Activated CD4-positive, alpha-beta T cell treated with anti-CD3 and anti-CD28 coated beads, Interleukin-2, amount 50 U/mL, for 4 hours (primary cell): ENCODE data around the gene HYLS1.

Experiments used
- DNase-seq, 2 experiments: peaks; one replicate each; pipeline ENCODE4 v3.0.0-alpha.2; 2020

HYLS1 gene

DNA sequence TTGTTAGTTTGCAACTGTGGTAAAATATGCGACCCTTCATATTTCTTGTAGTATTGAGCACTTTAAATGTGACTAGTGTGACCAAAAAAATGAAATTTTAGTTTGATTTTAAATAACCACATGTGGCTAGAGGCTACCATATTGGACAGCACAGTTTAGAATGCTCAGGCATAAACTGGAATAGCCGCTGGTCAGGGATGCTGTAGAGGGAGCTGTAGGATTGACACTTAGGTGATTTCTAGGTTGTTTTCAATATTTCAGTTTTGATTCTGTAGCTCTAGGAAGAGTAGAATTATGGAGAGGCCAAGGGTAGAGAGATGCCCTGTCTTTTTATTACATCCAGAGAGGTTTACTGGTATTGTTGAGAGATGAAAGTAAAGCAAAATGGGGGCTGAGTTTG is 47.6 kb downstream of the HYLS1 start:
- DNase-seq = no peak

DNA sequence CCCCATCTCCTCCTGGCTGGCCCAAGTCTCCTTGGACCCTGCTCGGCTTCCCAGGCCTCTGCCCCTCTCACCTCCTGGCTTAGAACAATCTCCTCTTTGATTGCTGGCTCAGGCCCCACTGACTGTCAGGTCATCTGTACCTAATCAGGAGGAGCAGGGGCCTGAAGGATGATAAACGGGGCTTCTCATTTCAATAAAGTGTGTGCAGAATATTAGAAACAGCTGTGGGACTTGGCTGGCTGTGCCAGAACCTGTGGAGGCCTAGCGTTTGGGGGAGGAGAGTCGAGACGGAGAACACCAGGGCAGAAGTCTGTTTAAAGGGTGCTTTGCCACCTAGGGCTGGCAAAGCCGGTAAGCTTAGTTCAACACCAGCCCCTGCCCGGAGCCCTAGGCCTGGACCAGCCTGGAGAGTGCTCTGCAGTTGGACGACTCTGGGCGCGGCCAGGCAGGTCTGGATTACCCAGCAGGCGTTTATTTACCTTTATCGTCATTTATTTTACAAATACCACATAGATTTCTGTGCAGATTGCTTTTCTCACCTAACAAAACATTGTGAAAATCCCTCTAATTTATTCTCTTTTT is 48.2 kb downstream of the HYLS1 start:
- DNase-seq = no peak

DNA sequence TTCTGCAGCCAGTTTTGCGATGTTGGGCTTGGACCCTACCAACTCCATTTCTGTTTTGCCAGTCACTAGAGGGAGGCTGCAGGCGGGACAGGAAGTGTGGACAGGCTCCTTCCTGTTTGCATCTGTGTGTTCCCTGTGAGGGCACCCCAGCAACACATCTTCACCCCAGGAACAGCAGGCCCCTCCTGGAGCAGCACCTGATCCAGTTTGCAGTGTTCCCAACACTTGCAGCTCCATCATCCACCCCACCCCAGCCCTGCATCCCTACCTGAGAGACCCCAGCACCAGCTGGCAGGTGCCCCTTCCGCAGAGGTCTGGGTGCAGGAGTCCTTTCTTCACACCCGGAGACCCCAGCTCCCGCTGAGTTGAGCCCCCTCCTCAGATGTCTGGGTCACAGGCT is 51.0 kb downstream of the HYLS1 start:
- no peak for DNase-seq

DNA sequence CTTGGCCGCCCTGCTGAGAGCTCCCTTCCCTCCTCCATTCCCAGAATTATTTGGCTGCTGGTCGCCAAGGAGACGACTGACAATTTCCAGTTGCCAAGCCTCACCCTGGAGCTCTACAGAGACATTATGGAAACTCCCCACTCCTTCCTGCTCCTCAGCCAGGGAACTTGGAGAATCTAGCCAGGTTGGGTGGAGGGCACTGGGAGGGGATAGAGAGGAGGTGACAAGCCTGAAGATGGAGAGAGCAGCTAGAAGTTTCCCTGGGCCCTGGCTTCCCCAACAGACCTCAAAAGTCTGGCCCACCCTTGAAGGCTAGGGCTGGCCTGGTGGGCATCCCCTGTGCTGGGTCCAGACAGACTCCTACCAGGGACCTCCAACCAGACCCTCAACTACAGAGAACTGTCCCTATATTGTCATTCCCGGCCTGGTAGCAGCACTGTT is 51.6 kb downstream of the HYLS1 start:
- no peak for DNase-seq

DNA sequence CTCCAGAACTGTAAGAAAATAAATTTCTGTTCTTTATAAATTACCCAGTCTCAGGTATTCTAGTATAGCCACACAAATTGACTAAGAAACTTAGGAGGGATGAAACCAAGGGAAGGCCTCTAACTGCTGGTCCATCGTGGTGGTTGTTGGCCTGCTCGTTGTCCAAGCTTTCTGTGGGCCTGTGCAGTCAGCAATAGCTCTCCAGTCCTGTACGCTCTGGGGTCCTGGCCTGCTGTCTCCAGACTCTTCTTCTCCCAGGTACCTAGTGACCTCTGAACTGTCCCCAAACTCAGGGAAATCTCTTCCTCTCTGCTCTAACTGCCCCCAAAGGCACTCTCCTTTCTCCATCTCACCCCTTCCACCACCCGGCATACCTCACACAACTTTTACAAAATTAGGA is 52.7 kb downstream of the HYLS1 start:
- no peak for DNase-seq

DNA sequence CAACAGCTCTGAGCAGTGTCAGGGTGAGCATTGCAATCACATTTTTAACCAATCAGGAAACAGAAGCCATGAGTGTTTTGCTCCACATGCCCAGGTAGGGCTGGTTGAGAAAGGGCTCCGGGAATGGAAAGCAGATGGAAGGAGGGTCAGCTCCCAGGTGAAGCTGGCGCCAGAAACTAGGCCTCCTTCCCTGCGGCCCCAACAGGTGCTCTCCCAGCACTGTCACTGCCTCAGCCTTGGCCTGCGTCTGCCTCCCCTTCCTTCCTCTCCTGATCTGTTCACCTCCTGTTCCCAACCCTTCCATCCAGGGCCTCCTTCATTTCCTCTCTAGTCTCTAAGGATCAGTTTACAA is 53.8 kb downstream of the HYLS1 start:
- DNase-seq = no peak

DNA sequence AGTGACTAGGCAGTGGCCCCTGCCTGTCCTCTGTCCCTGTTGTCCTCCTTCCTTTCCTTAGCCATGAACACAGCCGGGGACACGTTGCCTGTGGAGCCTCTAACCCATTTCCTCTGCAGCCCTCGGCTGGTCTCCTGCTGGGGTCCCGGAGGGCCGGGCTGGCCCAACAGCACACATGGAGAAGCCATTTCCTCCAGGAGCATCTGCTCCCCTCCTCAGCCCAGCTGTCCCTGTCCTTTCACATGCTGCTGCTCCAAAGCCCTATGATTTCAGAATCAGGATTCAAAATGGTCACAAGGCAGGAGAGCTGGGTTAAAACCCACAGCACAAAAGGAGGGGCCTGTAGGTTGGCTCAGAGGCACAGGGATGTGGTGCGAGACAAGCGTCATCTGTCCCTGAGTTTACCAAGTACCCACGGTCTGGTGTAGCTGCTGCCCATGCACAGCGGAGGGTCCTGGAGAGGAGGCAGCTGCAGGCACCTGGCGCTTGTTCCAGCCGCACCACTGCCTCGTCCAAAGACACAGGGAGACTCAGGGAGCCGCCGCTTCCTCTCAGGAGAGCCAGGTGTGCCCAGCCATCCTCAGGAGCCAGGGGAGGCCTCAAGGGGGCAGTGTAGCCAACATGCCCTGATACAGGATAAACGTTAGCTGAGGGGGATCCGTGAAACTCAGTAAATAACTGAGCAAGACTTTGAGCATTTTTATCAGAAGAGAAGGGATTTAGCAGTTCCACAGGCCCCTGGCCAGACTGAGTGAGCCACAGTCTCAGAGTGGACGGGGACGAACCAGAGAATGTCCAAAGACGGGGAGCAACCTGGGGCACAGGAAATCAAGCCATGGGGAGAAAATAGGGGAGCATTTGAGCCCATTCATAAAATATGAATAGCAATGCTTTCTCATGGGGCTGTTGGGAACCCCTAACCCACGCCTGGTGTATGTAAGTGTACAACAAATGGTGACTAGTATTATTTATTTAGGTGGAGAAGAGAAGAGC is 54.4 kb downstream of the HYLS1 start:
- DNase-seq = peak; percentile 35 to 43

DNA sequence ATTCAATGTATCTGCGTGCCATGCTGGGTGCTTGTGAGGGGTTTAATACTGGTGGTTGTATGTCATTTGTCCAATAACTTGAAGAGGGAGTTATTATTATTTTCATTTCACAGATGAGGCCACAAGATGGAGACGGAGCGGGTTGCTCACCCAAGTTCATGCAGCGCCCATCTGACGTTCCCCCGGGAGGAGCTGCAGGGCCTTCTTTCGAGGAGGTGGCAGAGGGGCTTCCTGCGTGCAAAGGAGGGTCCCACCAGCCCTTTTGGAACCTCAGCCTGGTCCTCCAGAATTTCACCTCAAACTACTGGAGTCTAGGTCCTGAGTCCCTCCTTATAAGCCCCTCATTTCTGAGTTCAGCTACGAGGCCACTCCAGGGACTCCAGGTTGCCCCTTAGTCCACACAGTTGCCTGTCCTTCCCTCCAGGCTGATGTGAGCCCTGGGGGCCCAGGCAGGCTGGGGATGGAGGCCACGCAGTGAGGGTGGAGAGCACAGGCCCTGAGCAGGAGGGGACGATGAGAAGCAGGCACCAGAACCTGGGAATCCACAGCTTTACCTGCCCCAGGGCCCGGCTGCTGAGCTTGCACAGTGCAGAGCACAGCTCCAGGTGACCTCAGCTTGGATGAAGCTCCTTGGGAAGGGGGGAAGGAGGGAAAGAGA is 55.4 kb downstream of the HYLS1 start:
- DNase-seq = no peak

DNA sequence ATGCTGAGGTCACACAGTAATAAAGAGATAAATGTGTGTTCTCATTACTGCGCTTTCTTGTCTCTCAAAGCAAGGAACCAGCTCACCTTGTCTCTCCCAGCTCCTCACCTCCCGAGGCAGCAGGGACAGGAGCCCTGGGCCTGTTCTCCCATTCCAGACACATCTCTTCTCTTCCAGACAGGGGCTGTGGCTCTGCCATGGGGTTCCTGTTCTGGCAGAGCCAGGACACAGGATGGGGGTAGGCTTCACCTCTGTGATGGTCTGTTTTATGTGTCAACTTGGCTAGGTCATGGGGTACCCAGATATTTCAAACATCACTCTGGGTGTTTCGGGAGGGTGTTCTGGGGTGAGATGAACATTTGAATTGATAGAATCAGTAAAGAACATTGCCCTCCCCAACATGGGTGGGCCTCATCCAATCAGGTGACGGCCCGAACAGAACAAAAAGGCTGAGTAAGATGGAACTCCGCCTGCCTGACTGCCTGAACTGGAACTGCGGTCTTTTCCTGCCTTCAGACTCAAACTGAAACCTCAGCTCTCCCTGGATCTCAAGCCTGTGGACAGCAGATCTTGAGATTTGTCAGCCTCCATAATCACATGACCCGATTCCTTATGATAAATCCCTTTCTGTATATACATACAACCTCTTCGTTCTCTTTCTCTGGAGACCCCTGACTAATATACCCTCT is 56.3 kb downstream of the HYLS1 start:
- DNase-seq = no peak

DNA sequence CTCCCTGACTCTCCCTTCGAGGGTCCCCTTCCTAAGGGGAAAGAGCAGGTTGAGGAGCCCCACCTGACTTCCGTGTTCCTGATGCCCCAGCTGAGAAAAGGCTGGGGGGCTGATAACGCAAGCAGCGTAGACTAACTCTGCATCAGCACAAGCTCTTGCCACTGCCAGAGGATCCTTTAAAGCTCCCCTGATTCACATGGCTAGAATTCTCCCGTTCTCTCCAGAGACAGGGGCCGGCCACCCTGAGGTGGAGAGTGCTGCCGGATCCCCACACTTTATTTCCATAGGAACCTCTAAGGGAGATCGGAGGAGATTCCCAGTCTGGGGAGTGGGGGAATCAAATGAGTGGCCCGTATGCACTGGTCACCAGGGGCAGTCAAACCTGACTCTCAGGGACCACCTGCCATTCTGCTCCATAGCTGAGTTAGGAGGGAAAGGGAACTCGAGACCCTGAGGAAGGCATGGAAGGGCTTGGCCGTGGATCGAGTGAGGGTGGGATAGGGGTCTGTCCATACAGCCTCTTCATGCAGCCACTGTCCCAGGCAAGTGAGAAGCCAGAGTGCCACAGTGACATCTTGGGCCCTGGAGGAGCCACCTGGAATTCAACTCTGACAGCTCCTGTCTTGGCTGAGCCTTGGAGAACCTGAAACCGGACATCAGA is 57.0 kb downstream of the HYLS1 start:
- no peak for DNase-seq

DNA sequence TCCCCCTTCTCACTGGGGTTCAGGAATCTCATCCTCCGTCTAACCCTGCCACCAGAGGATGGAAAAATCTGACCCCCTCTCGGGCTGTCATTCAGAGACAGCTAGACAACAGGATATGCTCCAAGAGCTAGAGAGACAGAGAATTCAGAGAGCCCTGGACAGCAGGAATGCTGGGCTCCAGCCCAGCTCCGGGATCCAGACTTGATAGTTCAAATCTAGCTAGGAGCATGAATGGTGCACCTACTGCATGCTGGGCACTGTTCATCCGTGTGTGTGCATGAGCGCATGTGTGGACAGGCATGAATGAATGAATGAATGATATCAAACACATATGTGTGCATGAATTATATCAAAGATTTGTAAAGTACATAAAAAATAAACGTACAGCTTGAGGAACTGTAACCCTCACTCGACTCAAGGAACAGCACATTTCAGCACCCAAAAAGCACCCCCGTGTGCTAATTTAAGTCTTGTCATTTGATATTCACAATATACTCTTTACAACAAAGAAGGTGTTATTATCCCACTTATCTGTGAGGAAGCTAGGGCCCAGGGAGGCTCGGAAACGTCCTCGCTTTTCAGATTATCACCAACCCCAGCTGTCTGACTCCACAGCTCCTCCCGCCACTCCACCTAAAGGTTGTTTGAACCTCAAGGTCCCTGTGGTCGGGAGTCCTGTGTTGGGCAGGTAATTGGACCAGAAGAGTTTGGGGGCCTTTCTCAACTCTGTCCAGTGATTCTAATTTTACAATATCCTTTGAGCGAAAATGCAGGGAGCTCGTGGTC is 57.7 kb downstream of the HYLS1 start:
- DNase-seq = no peak

DNA sequence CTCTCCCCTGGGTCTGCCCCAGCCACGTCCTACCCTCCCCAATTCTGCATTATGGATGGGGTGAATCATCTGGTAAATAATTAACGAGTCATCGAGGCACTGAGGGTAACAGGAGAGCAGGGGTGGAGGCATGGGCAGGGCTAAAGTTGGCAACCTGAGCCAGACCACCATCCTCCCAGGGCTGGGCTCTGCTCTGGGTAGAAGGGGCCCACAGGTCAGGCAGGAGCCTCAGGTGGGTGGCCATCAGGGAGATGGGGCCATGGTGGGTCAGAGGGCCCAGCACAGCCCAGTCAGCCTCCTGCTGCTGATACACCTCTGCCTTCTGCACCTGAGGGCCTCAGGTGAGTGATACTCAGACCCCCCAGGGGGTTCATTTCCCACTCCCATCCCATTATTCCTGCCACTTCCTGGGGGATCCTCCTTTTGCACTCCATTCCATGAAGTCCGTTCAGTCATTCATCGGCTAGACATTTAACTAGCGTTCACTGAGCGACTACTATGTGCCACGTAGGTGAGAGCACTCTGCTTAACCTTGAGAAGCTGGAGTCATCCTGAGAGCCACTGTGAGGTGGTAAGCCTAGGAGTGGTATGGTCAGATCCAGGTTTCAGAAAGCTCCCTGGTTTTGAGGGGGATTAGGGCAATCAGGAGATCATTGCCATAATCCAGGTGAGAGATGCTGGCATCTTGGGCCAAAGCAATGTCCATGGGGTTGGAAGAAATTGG is 58.5 kb downstream of the HYLS1 start, which contains the start of gene VSIG10L2:
TSS of gene VSIG10L2 (plus strand) at position 248 of the 724 bp plus-strand sequence. CDS start at position 260, 12 bp downstream.
- DNase-seq = no peak

DNA sequence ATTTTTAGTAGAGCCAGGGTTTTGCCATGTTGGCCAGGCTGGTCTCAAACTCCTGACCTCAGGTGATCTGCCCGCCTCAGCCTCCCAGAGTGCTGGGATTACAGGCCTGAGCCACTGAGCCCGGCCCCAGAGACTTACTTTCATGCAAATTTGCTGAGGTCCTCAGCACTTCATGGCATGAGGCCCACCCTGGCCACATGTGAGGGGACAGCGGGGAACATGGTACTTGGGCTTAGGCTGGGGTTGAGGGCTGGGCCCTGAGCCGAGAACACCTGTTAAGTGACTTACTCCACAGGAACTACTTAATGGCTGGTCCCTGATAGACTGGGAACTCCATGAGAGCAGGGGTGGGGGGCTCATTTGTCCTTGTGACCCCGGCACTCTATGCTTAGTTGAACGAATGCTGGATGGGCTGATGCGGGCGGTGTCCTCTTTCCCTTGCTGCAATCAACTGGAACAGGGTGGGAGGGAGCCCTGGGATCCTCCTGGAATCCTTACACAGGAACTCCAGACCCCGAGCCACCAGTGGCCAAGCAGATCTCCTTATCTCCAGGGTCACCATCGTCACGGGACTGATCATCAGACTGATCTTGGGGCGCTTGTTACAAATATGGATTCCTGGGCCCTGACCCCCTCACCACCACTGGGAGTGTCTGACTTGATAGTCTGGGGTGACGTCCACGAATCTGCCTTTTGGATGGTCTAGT is 59.4 kb downstream of the HYLS1 start:
- no peak for DNase-seq

DNA sequence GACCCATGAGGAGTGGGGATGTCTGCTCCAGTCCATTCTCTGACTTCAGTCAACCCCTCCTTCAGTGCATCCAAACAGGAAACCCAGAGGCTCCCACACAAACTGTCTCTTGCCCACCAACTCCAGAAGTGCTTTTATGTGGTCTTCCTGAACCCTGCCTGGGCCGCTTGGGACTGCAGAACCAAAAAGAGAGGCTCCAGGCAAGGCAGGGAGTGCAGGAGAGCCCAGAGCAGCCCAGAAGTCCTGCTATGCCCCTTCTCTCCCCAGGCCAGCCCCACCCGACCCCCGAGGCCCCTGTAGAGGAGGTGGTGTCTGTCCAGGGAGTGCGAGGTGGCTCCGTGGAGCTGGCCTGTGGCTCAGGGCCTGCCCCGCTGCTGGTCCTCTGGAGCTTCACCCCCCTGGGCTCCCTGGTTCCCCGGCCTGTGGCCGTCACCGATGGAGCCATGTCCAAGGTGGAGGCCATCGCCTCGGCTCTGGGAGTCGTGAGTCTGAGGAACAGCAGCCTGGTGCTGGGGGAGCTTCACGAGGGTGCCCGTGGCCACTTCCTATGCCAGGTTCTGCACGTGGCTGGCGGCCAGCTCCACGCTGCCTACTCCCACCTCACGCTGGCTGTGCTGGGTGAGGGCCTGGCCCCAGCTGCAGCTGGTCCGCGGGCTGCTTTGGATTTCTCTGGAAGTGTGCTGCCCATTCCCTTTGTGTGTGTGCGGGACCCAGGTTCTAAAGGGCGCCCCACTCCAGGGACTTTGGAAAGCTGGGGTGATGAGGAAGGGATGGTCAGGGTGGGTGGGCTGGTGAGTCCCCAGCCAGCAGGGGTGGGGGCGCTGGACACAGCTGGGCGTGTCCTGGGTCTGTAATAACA is 60.2 kb downstream of the HYLS1 start:
- DNase-seq = no peak

DNA sequence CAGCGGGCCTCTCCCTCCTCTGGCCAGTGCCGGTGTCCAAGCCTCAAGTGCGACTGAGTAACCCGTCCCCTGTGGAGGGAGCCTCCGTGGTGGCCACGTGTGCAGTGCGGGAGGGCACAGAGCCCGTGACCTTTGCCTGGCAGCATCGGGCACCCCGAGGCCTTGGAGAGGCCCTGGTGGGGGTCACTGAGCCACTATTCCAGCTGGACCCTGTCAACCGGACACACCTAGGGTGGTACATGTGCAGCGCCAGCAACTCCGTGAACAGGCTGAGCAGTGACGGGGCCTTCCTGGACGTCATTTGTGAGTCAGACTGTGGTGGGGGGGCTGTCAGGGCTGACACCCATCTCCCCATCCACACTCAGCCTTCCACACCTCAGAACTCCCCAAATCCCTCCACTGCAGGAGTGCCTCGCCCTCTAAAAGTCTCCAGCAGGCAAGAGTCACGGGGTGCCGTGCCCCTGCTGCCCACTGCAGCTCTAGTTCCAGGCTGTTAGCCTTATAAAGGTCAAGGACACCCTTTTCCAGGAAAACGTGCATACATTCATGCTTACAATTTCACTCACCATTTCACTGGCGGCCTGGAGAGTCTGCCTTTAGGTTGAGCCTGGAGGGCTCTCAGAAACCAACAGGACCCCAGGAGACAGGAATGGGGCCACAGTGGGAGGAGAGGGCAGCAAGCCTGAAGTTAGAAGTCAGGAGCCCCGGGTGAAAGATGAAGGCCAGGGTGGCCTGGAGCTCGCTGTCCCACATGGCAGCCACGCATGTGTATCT is 61.0 kb downstream of the HYLS1 start:
- no peak for DNase-seq

DNA sequence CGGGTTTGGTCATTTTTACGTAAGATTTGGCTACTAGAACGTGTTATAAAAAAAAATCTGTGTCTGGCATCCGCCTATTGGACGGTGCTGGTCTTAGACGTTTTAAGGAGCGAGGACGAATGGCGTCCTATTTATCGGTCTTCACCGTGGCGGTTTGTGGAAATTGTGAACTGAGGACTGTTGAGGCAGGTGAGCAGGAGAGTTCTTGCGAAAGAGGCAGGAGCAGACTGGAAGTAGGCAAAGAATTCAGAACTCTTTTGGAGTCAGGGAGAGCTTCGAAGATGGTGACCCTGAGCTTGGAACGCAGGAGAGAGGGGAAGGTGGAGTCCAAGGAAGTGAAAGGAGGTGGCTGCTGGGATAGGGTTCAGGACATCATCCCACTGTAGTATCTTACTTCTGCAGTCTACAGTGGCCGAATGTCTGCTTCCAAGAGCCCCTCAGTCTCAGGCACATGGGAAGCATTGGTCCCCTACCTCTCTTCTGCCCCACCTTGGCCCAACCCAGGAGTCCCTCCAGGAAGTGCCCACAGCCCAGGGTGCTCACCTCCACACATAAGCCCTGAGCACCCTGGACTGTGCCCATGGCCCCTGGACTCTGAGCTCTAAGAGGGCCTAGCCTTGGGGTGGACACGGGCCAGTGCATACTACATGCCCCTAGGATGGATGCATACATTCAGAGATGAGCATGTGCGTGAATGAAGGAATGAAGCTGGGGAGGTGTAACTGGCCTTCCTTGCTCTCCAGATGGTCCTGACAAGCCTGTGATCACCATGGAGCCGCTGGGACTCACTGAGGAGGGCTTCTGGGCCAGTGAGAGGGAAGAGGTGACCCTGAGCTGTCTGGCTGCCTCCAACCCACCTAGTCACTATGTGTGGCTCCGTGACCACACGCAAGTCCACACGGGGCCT is 62.1 kb downstream of the HYLS1 start:
- no peak for DNase-seq

DNA sequence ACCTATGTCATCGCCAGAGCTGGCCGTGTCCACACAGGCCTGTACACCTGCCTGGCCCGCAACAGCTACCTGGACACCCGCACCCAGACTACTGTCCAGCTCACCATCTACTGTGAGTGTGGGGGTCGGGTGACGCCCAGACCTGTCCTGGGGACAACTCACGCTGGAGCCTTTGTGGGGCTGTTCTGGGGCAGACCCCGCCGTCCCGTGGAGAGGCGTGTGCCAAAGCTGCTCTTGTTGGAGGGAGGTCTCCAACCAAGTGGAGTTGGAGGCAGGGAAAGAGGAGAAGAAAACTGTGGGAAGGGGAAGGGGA is 62.7 kb downstream of the HYLS1 start:
- DNase-seq = no peak
